CD4-positive, alpha-beta T cell (primary cell): Measurements from ENCODE around the gene INTS11. TPM values are rescaled to one million over a fixed set of nuclear protein-coding genes. Genes with fewer than 3 reads are reported as not detected.

Experiments
- ATAC-seq: fragments of 200-7000 bp; cut with Tn5 transposase; one replicate; pipeline ENCODE4 v1.10.0; 2022; ENCODE audit warnings: mild to moderate bottlenecking; ENCODE audit not compliant: poor library complexity
- CTCF ChIA-PET: fragments of 350-600 bp; sonication (Branson Sonifier 250); formaldehyde crosslinking; loops from one replicate; lab custom pipeline; 2021; ENCODE audit warnings: antibody characterized with exemption, inconsistent platforms; lab: Charles Lee
- POLR2A ChIA-PET: fragments of 350-600 bp; sonication (Branson Sonifier 250); formaldehyde crosslinking; loops from one replicate; lab custom pipeline; 2021; ENCODE audit warnings: antibody characterized with exemption, inconsistent platforms; lab: Charles Lee
- DNase-seq, 14 experiments: peaks; one replicate each; pipeline ENCODE4 v3.0.0-alpha.2; 2013 to 2020; ENCODE audit warnings: mixed read lengths in 2 of 14
- H3K27ac ChIP-seq, 2 donors: one replicate each; pipeline versions ENCODE4 v1.5.1 to v1.7.0; 2013; ENCODE audit warnings: low read length in 2 of 2, low read depth in 1 of 2, mild to moderate bottlenecking in 1 of 2
- H3K27me3 ChIP-seq, 2 experiments: 1 replicate in 1 of 2; 2 replicates in 1 of 2; pipeline versions ENCODE4 v1.6.1 to v1.7.0; 2013; ENCODE audit warnings: low read length in 2 of 2, control low read depth in 1 of 2, mild to moderate bottlenecking in 1 of 2, moderate library complexity in 1 of 2; ENCODE audit not compliant: insufficient read depth in 2 of 2, control insufficient read depth in 1 of 2
- H3K36me3 ChIP-seq: one replicate; pipeline ENCODE4 v1.6.1; 2013; ENCODE audit warnings: low read length, control low read depth; ENCODE audit not compliant: insufficient read depth
- H3K4me1 ChIP-seq: one replicate; pipeline ENCODE4 v1.6.1; 2013; ENCODE audit warnings: low read length, control low read depth; ENCODE audit not compliant: insufficient read depth
- H3K4me3 ChIP-seq: one replicate; pipeline ENCODE4 v1.5.1; 2013; ENCODE audit warnings: mild to moderate bottlenecking, low read length, moderate library complexity
- H3K9me3 ChIP-seq, 2 experiments: 1 replicate in 1 of 2; 2 replicates in 1 of 2; pipeline versions ENCODE4 v1.6.1 to v1.7.0; 2013; ENCODE audit warnings: low read length in 2 of 2, mild to moderate bottlenecking in 2 of 2, control low read depth in 1 of 2, moderate library complexity in 1 of 2; ENCODE audit not compliant: control insufficient read depth in 1 of 2, insufficient read depth in 1 of 2
- H3K27ac Mint-ChIP-seq: one replicate; pipeline ENCODE4 v1.8.0; 2020; ENCODE audit warnings: mixed read lengths
- H3K27me3 Mint-ChIP-seq: one replicate; pipeline ENCODE4 v1.8.0; 2021; ENCODE audit warnings: mixed read lengths
- H3K36me3 Mint-ChIP-seq: one replicate; pipeline ENCODE4 v1.8.0; 2021; ENCODE audit warnings: low read depth, mixed read lengths
- H3K4me1 Mint-ChIP-seq: one replicate; pipeline ENCODE4 v1.8.0; 2021; ENCODE audit warnings: low read depth, mixed read lengths
- H3K4me3 Mint-ChIP-seq: one replicate; pipeline ENCODE4 v1.8.0; 2020; ENCODE audit warnings: mild to moderate bottlenecking, mixed read lengths
- H3K9me3 Mint-ChIP-seq: one replicate; pipeline ENCODE4 v1.8.0; 2020; ENCODE audit warnings: mixed read lengths
- CTCF ChIP-seq: fragments of 200-600 bp; IDR thresholded peaks from one replicate; pipeline ENCODE4 v1.8.0; 2022; ENCODE audit warnings: antibody characterized with exemption, mild to moderate bottlenecking
- intact Hi-C, 2 experiments: fragments of 100-400 bp; cut with DNase I in 1 of 2; cut with micrococcal nuclease in 1 of 2; formaldehyde crosslinking; loops; one replicate each; pipeline versions ENCODE4 v1.15.1 to v1.9.0; 2023 to 2025; cut with DNase I, micrococcal nuclease
- total RNA-seq, 174 experiments: library from RNA in 2 of 174; stranded (reverse) in 2 of 174; gene quantifications; one replicate each; pipeline ENCODE4 v1.2.3 and lab custom pipeline; 2021 to 2026

Gene INTS11
- total RNA-seq, 2 experiments from 2014 or later: 130 to 137 TPM

- CTCF ChIA-PET: no interaction called here
- intact Hi-C loops: no loop called here
- Mint-ChIP-seq H3K36me3 (peaks cover 7% of the 10 kb centered on the region), H3K27ac (no peak overlapping the region), H3K27me3 (no peaks in the 10 kb centered on the region), H3K4me3 (no peak overlapping the region), H3K4me1 (no peaks in the 10 kb centered on the region), H3K9me3 (no peaks in the 10 kb centered on the region)
- TF ChIP-seq CTCF: no peak
- H3K27me3 ChIP-seq: no peaks in the 10 kb centered on the region
- ATAC-seq (no peak), DNase-seq (no peak)
- no peak overlapping the region for H3K27ac ChIP-seq
- H3K4me1 ChIP-seq: no peaks in the 10 kb centered on the region
- no peak overlapping the region for H3K4me3 ChIP-seq
- H3K9me3 ChIP-seq: peaks cover 0 to 4% of the 10 kb centered on the region in 2 experiments
- POLR2A ChIA-PET: interaction anchor here (1.0 kb wide), 1 partner anchor 37 kb away, joined by 3 read pairs; the partner anchor contains the start of gene AURKAIP1
- H3K36me3 ChIP-seq: peaks cover 15% of the 10 kb centered on the region
Observed at GRCh38 chr1:1338278-1338677, 13.8 kb upstream of the INTS11 start.

- Mint-ChIP-seq H3K4me3 (no peak overlapping the region), H3K36me3 (peaks cover 7% of the 10 kb centered on the region), H3K27me3 (no peaks in the 10 kb centered on the region), H3K9me3 (no peaks in the 10 kb centered on the region), H3K4me1 (no peaks in the 10 kb centered on the region), H3K27ac (no peak overlapping the region)
- no peak for TF ChIP-seq CTCF
- ChIA-PET CTCF (no interaction called here), POLR2A (interaction anchor here (1.0 kb wide), 1 partner anchor 38 kb away, joined by 3 read pairs; the partner anchor contains the start of gene AURKAIP1)
- Histone ChIP-seq H3K4me3 (no peak overlapping the region), H3K9me3 (peaks cover 0 to 5% of the 10 kb centered on the region in 2 experiments), H3K36me3 (peaks cover 15% of the 10 kb centered on the region), H3K27ac (no peak overlapping the region), H3K27me3 (no peaks in the 10 kb centered on the region), H3K4me1 (no peaks in the 10 kb centered on the region)
- DNase-seq (peak in 5 of 14 experiments; percentile 7 to 57 (median 24)), ATAC-seq (peak; percentile 82)
- intact Hi-C loops: no loop called here
Observed at GRCh38 chr1:1337793-1338147, 13.3 kb upstream of the INTS11 start.

- ATAC-seq: no peak
- H3K27ac Mint-ChIP-seq: no peak overlapping the region
- intact Hi-C loops: no loop called here
- peaks cover 7% of the 10 kb centered on the region for H3K36me3 Mint-ChIP-seq
- POLR2A ChIA-PET: interaction anchor here (1.0 kb wide), 1 partner anchor 38 kb away, joined by 3 read pairs; the partner anchor contains the start of gene AURKAIP1
- DNase-seq: no peak
- H3K27ac ChIP-seq: no peak overlapping the region
- no peaks in the 10 kb centered on the region for H3K9me3 Mint-ChIP-seq
- CTCF ChIA-PET: no interaction called here
- peaks cover 0 to 5% of the 10 kb centered on the region in 2 experiments for H3K9me3 ChIP-seq
- no peaks in the 10 kb centered on the region for H3K27me3 Mint-ChIP-seq
- H3K4me1 Mint-ChIP-seq: no peaks in the 10 kb centered on the region
- TF ChIP-seq CTCF: no peak
- H3K4me3 ChIP-seq: no peak overlapping the region
- no peaks in the 10 kb centered on the region for H3K4me1 ChIP-seq
- no peaks in the 10 kb centered on the region for H3K27me3 ChIP-seq
- no peak overlapping the region for H3K4me3 Mint-ChIP-seq
- H3K36me3 ChIP-seq: peaks cover 12% of the 10 kb centered on the region
Observed at GRCh38 chr1:1336931-1337792, 12.7 kb upstream of the INTS11 start.
